Neural cell (in vitro differentiated cells): ENCODE measurements around the gene FOXK1.

Source experiments
- EP300 ChIP-seq: fragments of 450-650 bp; conservative IDR thresholded peaks from 2 replicates; pipeline ENCODE4 v1.6.1; 2014; ENCODE audit warnings: antibody characterized with exemption, mild to moderate bottlenecking, moderate library complexity; ENCODE audit not compliant: poor library complexity, severe bottlenecking
- MXI1 ChIP-seq: fragments of 450-650 bp; conservative IDR thresholded peaks from 2 replicates; pipeline ENCODE4 v1.6.1; 2014; ENCODE audit warnings: antibody characterized with exemption, mild to moderate bottlenecking; ENCODE audit not compliant: poor library complexity, severe bottlenecking
- POLR2AphosphoS5 ChIP-seq: IDR thresholded peaks from 2 replicates; pipeline ENCODE4 v1.6.1; 2012
- REST ChIP-seq: IDR thresholded peaks from 2 replicates; pipeline ENCODE4 v1.6.1; 2012; ENCODE audit warnings: borderline replicate concordance
- TAF1 ChIP-seq: IDR thresholded peaks from 2 replicates; pipeline ENCODE4 v1.6.1; 2012; ENCODE audit warnings: low read depth

GRCh38 chr7:4715410-4715776, 33.3 kb downstream of the FOXK1 start:
- TF ChIP-seq EP300 (no peak), POLR2AphosphoS5 (no peak), TAF1 (no peak), MXI1 (no peak), REST (no peak)
